NB4 (cell line): Measurements from ENCODE around the gene CTXN1.

Experiments
- CTCF ChIP-seq: IDR thresholded peaks from one replicate; pipeline ENCODE4 v1.5.1; 2012; ENCODE audit warnings: low read depth, low read length
- MYC ChIP-seq: IDR thresholded peaks from 2 replicates; pipeline ENCODE4 v1.6.1; 2011; ENCODE audit warnings: low read depth, low read length
- POLR2A ChIP-seq: IDR thresholded peaks from 2 replicates; pipeline ENCODE4 v1.6.1; 2011; ENCODE audit warnings: mild to moderate bottlenecking; ENCODE audit not compliant: insufficient read length; ENCODE audit errors: extremely low read depth
- TF ChIP-seq, protein P1 (sequence below): IDR thresholded peaks from 2 replicates; pipeline ENCODE4 v1.6.1; 2011; ENCODE audit warnings: low read depth, low read length

DNA sequence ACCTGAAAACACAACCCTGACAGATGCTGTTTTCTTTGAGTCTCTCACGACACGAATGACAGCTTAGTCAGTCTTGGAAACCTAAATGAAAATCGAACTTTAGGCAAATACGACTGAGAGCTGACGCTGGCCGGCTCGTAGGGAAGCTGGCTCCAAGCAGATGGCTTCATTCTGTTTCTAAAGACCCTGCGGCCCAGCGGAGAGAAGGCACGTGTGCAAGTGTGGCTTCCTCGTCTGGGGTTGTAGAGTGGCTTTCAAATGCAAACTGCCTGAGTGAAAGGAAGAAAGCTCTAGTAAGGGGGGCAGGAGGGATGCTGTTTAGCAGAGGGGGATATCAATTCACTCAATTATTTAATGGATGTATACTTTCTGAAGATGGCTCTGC, 43.6 kb upstream of the CTXN1 start:
- TF ChIP-seq, protein P1, sequence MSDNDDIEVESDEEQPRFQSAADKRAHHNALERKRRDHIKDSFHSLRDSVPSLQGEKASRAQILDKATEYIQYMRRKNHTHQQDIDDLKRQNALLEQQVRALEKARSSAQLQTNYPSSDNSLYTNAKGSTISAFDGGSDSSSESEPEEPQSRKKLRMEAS, result no peak
- TF ChIP-seq CTCF (no peak), MYC (no peak), POLR2A (no peak)
